ENCODE data around the gene HSD17B8.
A peak's percentile ranks its signal among the peaks of the same experiment; 100 is the strongest.
"Not testable (repeated sequence)": the region's sequence is repeated elsewhere in the genome, so short reads cannot be mapped to it uniquely, and the experiment has no call there.

The HSD17B8 gene

GRCh38 chr6:33207552-33208090 is 3.2 kb downstream of the HSD17B8 start:
- DNase-seq = no peak

- DNase-seq = peak; percentile 83 to 85
Observed at GRCh38 chr6:33208091-33208967, 3.9 kb downstream of the HSD17B8 start, which contains the start of gene RING1. RING1 (plus strand) TSS chr6:33208500; CDS start chr6:33208823, 323 bp downstream.

- DNase-seq = no peak
Observed at GRCh38 chr6:33209856-33210255, 5.4 kb downstream of the HSD17B8 start.

GRCh38 chr6:33211136-33211535 is 6.7 kb downstream of the HSD17B8 start:
- DNase-seq = no peak

- DNase-seq = no peak
Observed at GRCh38 chr6:33211666-33212422, 7.4 kb downstream of the HSD17B8 start.

GRCh38 chr6:33212857-33213165 is 8.4 kb downstream of the HSD17B8 start:
- no peak for DNase-seq

- DNase-seq = no peak
Observed at GRCh38 chr6:33213166-33213988, 8.9 kb downstream of the HSD17B8 start.

GRCh38 chr6:33213989-33214335 is 9.5 kb downstream of the HSD17B8 start:
- DNase-seq = no peak

- DNase-seq = no peak
Observed at GRCh38 chr6:33215271-33216116, 11.0 kb downstream of the HSD17B8 start.

GRCh38 chr6:33216117-33216649 is 11.7 kb downstream of the HSD17B8 start:
- DNase-seq = no peak

- DNase-seq = no peak
Observed at GRCh38 chr6:33217246-33217645, 12.8 kb downstream of the HSD17B8 start.

GRCh38 chr6:33217681-33218080 is 13.2 kb downstream of the HSD17B8 start:
- DNase-seq = no peak

- not testable (repeated sequence) for DNase-seq
Observed at GRCh38 chr6:33226503-33227120, 22.2 kb downstream of the HSD17B8 start.

- DNase-seq = no peak
Observed at GRCh38 chr6:33235221-33235634, 30.8 kb downstream of the HSD17B8 start.

GRCh38 chr6:33236328-33236727 is 31.9 kb downstream of the HSD17B8 start:
- DNase-seq = no peak

- DNase-seq = no peak
Observed at GRCh38 chr6:33236852-33237251, 32.4 kb downstream of the HSD17B8 start.

- no peak for DNase-seq
Observed at GRCh38 chr6:33237741-33238140, 33.3 kb downstream of the HSD17B8 start.

GRCh38 chr6:33241968-33242367 is 37.5 kb downstream of the HSD17B8 start:
- DNase-seq = no peak

- DNase-seq = no peak
Observed at GRCh38 chr6:33243476-33243875, 39.0 kb downstream of the HSD17B8 start.

GRCh38 chr6:33247977-33248642 is 43.7 kb downstream of the HSD17B8 start:
- DNase-seq = peak; percentile 89 to 94

- DNase-seq = no peak
Observed at GRCh38 chr6:33248643-33248931, 44.1 kb downstream of the HSD17B8 start.

Data from activated CD4-positive, alpha-beta T cell treated with anti-CD3 and anti-CD28 coated beads, Interleukin-2, amount 50 U/mL, for 4 hours (primary cell).